Activated T-helper 9 cell treated with anti-CD3 and anti-CD28 coated beads, Interleukin-2, amount 50 U/mL, for 16 hours (primary cell): ENCODE data around the gene ALDOB.

ENCODE experiments used
- DNase-seq: peaks from one replicate; pipeline ENCODE4 v3.0.0-alpha.2; 2020; ENCODE audit warnings: low read depth

Gene ALDOB

GRCh38 chr9:101435601-101436079, at the start of gene ALDOB:
Gene ALDOB (minus strand): TSS chr9:101435774. CDS start chr9:101430887, 4,887 bp downstream.
- no peak for DNase-seq

- no peak for DNase-seq
These were observed 48.5 kb upstream of the ALDOB start for GRCh38 chr9:101484046-101484445.

- DNase-seq: no peak
These were observed 45.7 kb upstream of the ALDOB start for GRCh38 chr9:101481261-101481660.

- no peak for DNase-seq
These were observed 44.8 kb upstream of the ALDOB start for GRCh38 chr9:101480386-101480785.

GRCh38 chr9:101479338-101480030, 43.9 kb upstream of the ALDOB start:
- DNase-seq: no peak

GRCh38 chr9:101478906-101479305, 43.3 kb upstream of the ALDOB start:
- no peak for DNase-seq

- no peak for DNase-seq
These were observed 42.9 kb upstream of the ALDOB start for GRCh38 chr9:101478444-101478843.

- no peak for DNase-seq
These were observed 42.2 kb upstream of the ALDOB start for GRCh38 chr9:101477736-101478135.

- DNase-seq: no peak
These were observed 41.6 kb upstream of the ALDOB start for GRCh38 chr9:101477214-101477613.

- DNase-seq: no peak
These were observed 41.1 kb upstream of the ALDOB start for GRCh38 chr9:101476576-101477208.

- DNase-seq: no peak
These were observed 37.3 kb upstream of the ALDOB start for GRCh38 chr9:101472891-101473290.

- no peak for DNase-seq
These were observed 35.4 kb upstream of the ALDOB start for GRCh38 chr9:101470929-101471328.

- DNase-seq: no peak
These were observed 34.4 kb upstream of the ALDOB start for GRCh38 chr9:101470021-101470420.

- no peak for DNase-seq
These were observed 33.5 kb upstream of the ALDOB start for GRCh38 chr9:101469026-101469425.

- no peak for DNase-seq
These were observed 32.5 kb upstream of the ALDOB start for GRCh38 chr9:101468116-101468515.

GRCh38 chr9:101467690-101468089, 32.1 kb upstream of the ALDOB start:
- DNase-seq: no peak

GRCh38 chr9:101466863-101467262, 31.3 kb upstream of the ALDOB start:
- DNase-seq: no peak

GRCh38 chr9:101465326-101465915, 29.8 kb upstream of the ALDOB start:
- DNase-seq: no peak

- no peak for DNase-seq
These were observed 27.8 kb upstream of the ALDOB start for GRCh38 chr9:101463397-101463796.

GRCh38 chr9:101462558-101462957, 27.0 kb upstream of the ALDOB start:
- no peak for DNase-seq

GRCh38 chr9:101460965-101461364, 25.4 kb upstream of the ALDOB start:
- no peak for DNase-seq

- no peak for DNase-seq
These were observed 23.5 kb upstream of the ALDOB start for GRCh38 chr9:101458963-101459631.

GRCh38 chr9:101457003-101457402, 21.4 kb upstream of the ALDOB start:
- no peak for DNase-seq
